ENCODE results near the gene IBSP. TPM values are rescaled to one million over a fixed set of nuclear protein-coding genes. Genes with fewer than 3 reads are reported as not detected.

IBSP gene
- total RNA-seq, 4 donors from 2014 or later: not detected

DNA sequence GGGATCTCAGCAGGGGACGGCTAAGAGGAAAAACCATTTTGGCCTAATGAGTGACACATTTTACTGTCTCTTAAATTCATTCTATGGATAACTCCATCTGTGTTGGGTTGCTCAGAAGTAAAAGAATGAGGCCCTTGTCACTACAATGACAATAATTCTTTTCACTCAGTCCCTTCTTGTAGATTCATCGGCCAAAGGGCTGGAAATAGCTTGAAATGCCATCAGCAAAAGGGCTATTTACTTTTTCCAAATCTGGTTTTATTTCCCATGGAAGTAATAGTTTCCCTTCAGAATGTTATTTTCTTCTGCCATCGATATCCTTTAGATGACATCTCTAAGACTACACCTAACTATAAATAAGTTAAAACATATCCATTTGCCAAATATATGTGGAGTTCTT is 40.8 kb downstream of the IBSP start:
- Histone ChIP-seq H3K27me3 (no peaks in the 10 kb centered on the region), H3K4me3 (no peak overlapping the region), H3K9me3 (no peaks in the 10 kb centered on the region), H3K36me3 (no peaks in the 10 kb centered on the region), H3K4me1 (peaks cover 0 to 6% (median 0%) of the 10 kb centered on the region in 3 donors), H3K27ac (no peak overlapping the region)
- WGBS, 2 donors: 75 to 84% methylated on average over 3 of the region's 3 CpGs
- intact Hi-C loops (cut with DNase I): no loop called here
- DNase-seq: no peak
- TF ChIP-seq, protein P1, sequence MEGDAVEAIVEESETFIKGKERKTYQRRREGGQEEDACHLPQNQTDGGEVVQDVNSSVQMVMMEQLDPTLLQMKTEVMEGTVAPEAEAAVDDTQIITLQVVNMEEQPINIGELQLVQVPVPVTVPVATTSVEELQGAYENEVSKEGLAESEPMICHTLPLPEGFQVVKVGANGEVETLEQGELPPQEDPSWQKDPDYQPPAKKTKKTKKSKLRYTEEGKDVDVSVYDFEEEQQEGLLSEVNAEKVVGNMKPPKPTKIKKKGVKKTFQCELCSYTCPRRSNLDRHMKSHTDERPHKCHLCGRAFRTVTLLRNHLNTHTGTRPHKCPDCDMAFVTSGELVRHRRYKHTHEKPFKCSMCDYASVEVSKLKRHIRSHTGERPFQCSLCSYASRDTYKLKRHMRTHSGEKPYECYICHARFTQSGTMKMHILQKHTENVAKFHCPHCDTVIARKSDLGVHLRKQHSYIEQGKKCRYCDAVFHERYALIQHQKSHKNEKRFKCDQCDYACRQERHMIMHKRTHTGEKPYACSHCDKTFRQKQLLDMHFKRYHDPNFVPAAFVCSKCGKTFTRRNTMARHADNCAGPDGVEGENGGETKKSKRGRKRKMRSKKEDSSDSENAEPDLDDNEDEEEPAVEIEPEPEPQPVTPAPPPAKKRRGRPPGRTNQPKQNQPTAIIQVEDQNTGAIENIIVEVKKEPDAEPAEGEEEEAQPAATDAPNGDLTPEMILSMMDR (IDR thresholded peaks at IDR 0.05): no peak
- no peak for TF ChIP-seq POLR2A (IDR thresholded peaks at IDR 0.05)

DNA sequence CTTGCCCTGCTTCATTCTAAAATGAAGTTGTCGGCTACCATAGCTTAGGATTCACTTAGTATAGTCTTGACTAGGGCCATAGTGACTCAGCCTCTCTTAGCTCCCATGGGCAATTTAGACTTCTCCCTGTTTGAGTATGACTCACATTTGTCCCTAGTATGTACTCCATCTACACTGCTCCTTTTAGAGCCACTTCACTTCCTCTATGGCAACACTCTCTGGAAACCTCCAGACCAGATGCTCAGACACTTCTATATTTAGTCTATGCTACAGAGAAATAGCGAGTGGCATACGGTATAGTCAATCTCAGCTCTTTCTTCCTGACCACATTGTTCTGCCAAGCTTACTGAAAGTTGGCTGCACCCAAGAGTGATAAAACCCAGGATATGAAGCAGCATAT is 44.6 kb downstream of the IBSP start:
- TF ChIP-seq, protein P1 (IDR thresholded peaks at IDR 0.05): no peak
- no peak for TF ChIP-seq POLR2A (IDR thresholded peaks at IDR 0.05)
- intact Hi-C loops (cut with DNase I): no loop called here
- no peak for DNase-seq
- peaks cover 0 to 10% (median 4%) of the 10 kb centered on the region in 3 donors for H3K4me1 ChIP-seq
- H3K27ac ChIP-seq: peak overlapping the region in 1 of 4 donors; percentile 37
- H3K36me3 ChIP-seq: no peaks in the 10 kb centered on the region
- no peaks in the 10 kb centered on the region for H3K9me3 ChIP-seq
- 44 to 55% methylated on average over 3 of the region's 3 CpGs for WGBS, 2 donors
- H3K4me3 ChIP-seq: no peak overlapping the region
- H3K27me3 ChIP-seq: no peaks in the 10 kb centered on the region

DNA sequence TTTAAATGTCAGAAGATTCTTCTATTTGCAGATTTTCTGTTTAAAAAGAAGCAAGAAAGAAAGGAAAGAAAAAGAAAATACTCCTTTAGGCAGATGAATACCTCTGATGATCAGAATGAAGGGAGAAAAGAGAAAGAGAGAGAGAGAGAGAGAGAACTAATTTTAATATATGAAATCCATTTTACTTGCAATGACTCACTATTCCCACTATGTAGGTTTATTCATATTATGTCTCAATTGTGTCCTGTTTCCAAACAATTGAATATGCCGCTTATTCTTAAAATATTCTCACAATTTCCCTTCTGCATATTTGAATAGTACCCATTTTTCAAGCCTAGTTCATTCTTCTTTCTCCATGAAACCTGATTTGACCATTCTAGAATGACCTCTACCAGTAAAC is 45.1 kb downstream of the IBSP start:
- no peaks in the 10 kb centered on the region for H3K9me3 ChIP-seq
- H3K36me3 ChIP-seq: no peaks in the 10 kb centered on the region
- TF ChIP-seq, protein P1 (IDR thresholded peaks at IDR 0.05): no peak
- no peak for TF ChIP-seq POLR2A (IDR thresholded peaks at IDR 0.05)
- no peak overlapping the region for H3K27ac ChIP-seq
- WGBS, 2 donors: 50 to 71% methylated on average over 1 of the region's 1 CpG
- intact Hi-C loops (cut with DNase I): no loop called here
- H3K4me1 ChIP-seq: peaks cover 0 to 10% (median 5%) of the 10 kb centered on the region in 3 donors
- no peak overlapping the region for H3K4me3 ChIP-seq
- H3K27me3 ChIP-seq: no peaks in the 10 kb centered on the region
- DNase-seq: no peak

- intact Hi-C loops (cut with DNase I): no loop called here
- WGBS, 2 donors: 82 to 89% methylated on average over 5 of the region's 5 CpGs
- Histone ChIP-seq H3K4me3 (no peak overlapping the region), H3K9me3 (no peaks in the 10 kb centered on the region), H3K27ac (no peak overlapping the region), H3K36me3 (no peaks in the 10 kb centered on the region), H3K4me1 (peaks cover 0 to 13% (median 5%) of the 10 kb centered on the region in 3 donors), H3K27me3 (no peaks in the 10 kb centered on the region)
- DNase-seq: no peak
- TF ChIP-seq, protein P1 (IDR thresholded peaks at IDR 0.05): no peak
- no peak for TF ChIP-seq POLR2A (IDR thresholded peaks at IDR 0.05)
Measured at GRCh38 chr4:87846226-87846625, 46.9 kb downstream of the IBSP start.

DNA sequence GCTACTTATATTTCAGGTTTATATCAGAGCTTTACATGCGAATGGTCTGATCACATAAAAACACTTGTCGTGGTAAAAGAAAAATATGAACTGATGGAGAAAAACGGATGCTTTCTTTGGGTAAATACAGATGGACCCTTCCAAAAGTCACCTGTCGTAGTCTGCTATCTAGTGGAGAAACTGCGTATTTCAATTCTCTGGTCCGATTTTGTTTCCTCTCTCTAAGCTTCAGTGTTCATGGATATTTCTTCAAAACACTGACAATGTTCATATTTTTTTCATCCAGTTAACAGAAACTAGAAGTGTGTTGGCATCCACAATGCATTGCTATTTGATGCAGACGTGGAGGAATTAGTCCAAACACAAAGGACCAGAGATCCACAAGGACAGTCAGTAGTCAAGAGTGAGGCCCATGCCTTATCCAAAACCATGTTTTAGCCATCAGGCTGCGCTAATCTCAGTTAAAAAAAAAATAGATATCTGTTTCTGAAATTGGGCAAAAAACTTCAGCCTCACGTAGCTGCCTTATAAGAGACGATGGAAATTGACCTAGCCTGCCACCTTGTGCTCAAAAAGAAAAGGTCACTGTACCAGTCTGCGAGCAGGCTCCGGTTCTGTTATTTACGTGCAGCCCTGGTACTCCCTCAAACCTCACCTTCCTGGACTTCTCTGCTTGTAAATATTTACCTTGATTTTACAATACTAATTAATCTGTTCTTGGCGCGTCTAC is 49.4 kb downstream of the IBSP start:
- H3K27ac ChIP-seq: no peak overlapping the region
- H3K9me3 ChIP-seq: no peaks in the 10 kb centered on the region
- peak overlapping the region in 1 of 4 donors; percentile 37 for H3K4me3 ChIP-seq
- WGBS, 2 donors: 12 to 14% methylated on average over 15 of the region's 15 CpGs
- H3K27me3 ChIP-seq: no peaks in the 10 kb centered on the region
- intact Hi-C loops (cut with DNase I): no loop called here
- peaks cover 0 to 13% (median 5%) of the 10 kb centered on the region in 3 donors for H3K4me1 ChIP-seq
- no peaks in the 10 kb centered on the region for H3K36me3 ChIP-seq
- no peak for DNase-seq
- TF ChIP-seq, protein P1 (IDR thresholded peaks at IDR 0.05): peak; percentile 35 to 65 (median 56)
- TF ChIP-seq POLR2A (IDR thresholded peaks at IDR 0.05): no peak
